SU-DHL-6 (cell line): Measurements from ENCODE around the gene LPCAT1.

Experiments used
- H2AFZ ChIP-seq: fragments of 200-600 bp; sonication (generic); 2 replicates; pipeline ENCODE4 v1.6.1; 2014; ENCODE audit warnings: low read depth, mild to moderate bottlenecking, moderate library complexity, mixed read lengths, antibody characterized with exemption, low read length; ENCODE audit not compliant: severe bottlenecking
- H3F3A ChIP-seq: fragments of 200-600 bp; shearing (Covaris generic); 2 replicates; pipeline ENCODE4 v1.6.0; 2016; ENCODE audit warnings: antibody characterized with exemption, mild to moderate bottlenecking; ENCODE audit not compliant: insufficient read depth
- H3K27ac ChIP-seq: fragments of 200-600 bp; sonication (generic); 2 replicates; pipeline ENCODE4 v1.5.1; 2016; ENCODE audit warnings: low read depth, mild to moderate bottlenecking, low read length, moderate library complexity, mixed read lengths
- H3K27me3 ChIP-seq: fragments of 200-600 bp; sonication (generic), shearing (Covaris generic); 2 replicates; pipeline ENCODE4 v1.6.0; 2014; ENCODE audit warnings: mild to moderate bottlenecking, low read length
- H3K36me3 ChIP-seq: fragments of 200-600 bp; sonication (generic); 2 replicates; pipeline ENCODE4 v1.6.1; 2014; ENCODE audit warnings: mild to moderate bottlenecking, low read length, mixed read lengths
- H3K4me2 ChIP-seq: fragments of 300-600, 200-600 bp; shearing (Covaris generic), sonication (generic); 2 replicates; pipeline ENCODE4 v1.6.0; 2014; ENCODE audit warnings: low read length, low read depth, mild to moderate bottlenecking; ENCODE audit not compliant: poor library complexity, severe bottlenecking
- H3K4me3 ChIP-seq: fragments of 200-600 bp; sonication (generic); 2 replicates; pipeline ENCODE4 v1.5.1; 2014; ENCODE audit warnings: antibody characterized with exemption, low read length, mild to moderate bottlenecking, mixed read lengths; ENCODE audit not compliant: insufficient read depth, poor library complexity, severe bottlenecking
- H3K79me2 ChIP-seq: fragments of 200-600 bp; sonication (generic); 2 replicates; pipeline ENCODE4 v1.6.1; 2014; ENCODE audit warnings: mild to moderate bottlenecking, low read length, moderate library complexity; ENCODE audit not compliant: insufficient read depth
- H3K9ac ChIP-seq: fragments of 200-600 bp; sonication (generic); 2 replicates; pipeline ENCODE4 v1.7.0; 2014; ENCODE audit warnings: mild to moderate bottlenecking, low read length
- H3K9me2 ChIP-seq: fragments of 200-600 bp; sonication (generic); replicated peaks from 2 replicates; pipeline ENCODE4 v1.6.1; 2014; ENCODE audit warnings: low read length; ENCODE audit not compliant: insufficient read depth
- H3K9me3 ChIP-seq: fragments of 200-600 bp; sonication (generic); 2 replicates; pipeline ENCODE4 v1.6.1; 2014; ENCODE audit warnings: low read length, mixed read lengths; ENCODE audit not compliant: insufficient read depth
- H4K20me1 ChIP-seq: fragments of 200-600 bp; sonication (generic); 2 replicates; pipeline ENCODE4 v1.6.1; 2014; ENCODE audit warnings: low read depth, mild to moderate bottlenecking, antibody characterized with exemption, low read length, moderate library complexity, mixed read lengths
- CTCF ChIP-seq: fragments of 200-600 bp; sonication (generic); IDR thresholded peaks from one replicate; pipeline ENCODE4 v1.5.1; 2017; ENCODE audit warnings: antibody characterized with exemption, mild to moderate bottlenecking, low read length, moderate library complexity; ENCODE audit not compliant: insufficient read depth, poor library complexity, severe bottlenecking
- EZH2phosphoT487 ChIP-seq: fragments of 200-600 bp; sonication (generic), shearing (Covaris generic); conservative IDR thresholded peaks from 2 replicates; pipeline ENCODE4 v1.6.1; 2018; ENCODE audit warnings: mild to moderate bottlenecking, antibody characterized with exemption, low read length, moderate library complexity, mixed read lengths

Gene LPCAT1

GRCh38 chr5:1429066-1429465 is 94.7 kb downstream of the LPCAT1 start:
- no peak for TF ChIP-seq CTCF
- no peak for TF ChIP-seq EZH2phosphoT487
- peaks cover 15% of the 10 kb centered on the region; the same call in 1 of the 2 replicates for H3K9me3 ChIP-seq
- no peaks in the 10 kb centered on the region for H3K9me2 ChIP-seq

GRCh38 chr5:1428107-1428506 is 95.7 kb downstream of the LPCAT1 start:
- no peaks in the 10 kb centered on the region for H3K27me3 ChIP-seq
- H3K79me2 ChIP-seq = no peaks in the 10 kb centered on the region
- no peaks in the 10 kb centered on the region for H3F3A ChIP-seq
- no peak for TF ChIP-seq EZH2phosphoT487
- no peak for TF ChIP-seq CTCF
- no peak overlapping the region for H3K4me3 ChIP-seq
- peaks cover 15% of the 10 kb centered on the region; the same call in 1 of the 2 replicates for H3K9me3 ChIP-seq
- H3K4me2 ChIP-seq = no peak overlapping the region
- H2AFZ ChIP-seq = no peak overlapping the region
- H3K27ac ChIP-seq = no peak overlapping the region
- H3K9ac ChIP-seq = no peak overlapping the region
- no peaks in the 10 kb centered on the region; the same call in 1 of the 2 replicates for H3K36me3 ChIP-seq
- no peaks in the 10 kb centered on the region for H4K20me1 ChIP-seq
- H3K9me2 ChIP-seq = no peaks in the 10 kb centered on the region

More at GRCh38 chr5:1429066-1429465, 94.7 kb downstream of the LPCAT1 start:
- H3K4me3 ChIP-seq = no peak overlapping the region
- H3K79me2 ChIP-seq = no peaks in the 10 kb centered on the region
- H2AFZ ChIP-seq = no peak overlapping the region
- no peak overlapping the region for H3K27ac ChIP-seq
- H3K27me3 ChIP-seq = no peaks in the 10 kb centered on the region
- no peak overlapping the region for H3K4me2 ChIP-seq
- H3K9ac ChIP-seq = no peak overlapping the region
- no peaks in the 10 kb centered on the region; the same call in 1 of the 2 replicates for H3K36me3 ChIP-seq
- no peaks in the 10 kb centered on the region for H3F3A ChIP-seq
- H4K20me1 ChIP-seq = no peaks in the 10 kb centered on the region

- no peaks in the 10 kb centered on the region for H3K27me3 ChIP-seq
- peaks cover 15% of the 10 kb centered on the region; the same call in 1 of the 2 replicates for H3K9me3 ChIP-seq
- H3F3A ChIP-seq = no peaks in the 10 kb centered on the region
- H3K79me2 ChIP-seq = no peaks in the 10 kb centered on the region
- H2AFZ ChIP-seq = no peak overlapping the region
- no peaks in the 10 kb centered on the region for H3K9me2 ChIP-seq
- no peak for TF ChIP-seq CTCF
- no peak for TF ChIP-seq EZH2phosphoT487
- no peak overlapping the region for H3K27ac ChIP-seq
- H3K36me3 ChIP-seq = no peaks in the 10 kb centered on the region; the same call in 1 of the 2 replicates
- H3K4me2 ChIP-seq = no peak overlapping the region
- no peak overlapping the region for H3K9ac ChIP-seq
- H4K20me1 ChIP-seq = no peaks in the 10 kb centered on the region
- no peak overlapping the region for H3K4me3 ChIP-seq
These were observed 99.0 kb downstream of the LPCAT1 start for GRCh38 chr5:1424716-1425115.
